DMS79 treated with DMSO at 0.1 percent for 48 hours (cell line): ENCODE data around the gene KRTAP4-6.
"Not testable (repeated sequence)": the region's sequence is repeated elsewhere in the genome, so short reads cannot be mapped to it uniquely, and the experiment has no call there.

Experiments
- DNase-seq: peaks from one replicate; lab custom pipeline; 2025; lab: John Stamatoyannopoulos, UW

KRTAP4-6 gene

GRCh38 chr17:41140360-41141131 is at the start of gene KRTAP4-6:
Gene KRTAP4-6, minus strand, starts transcription at chr17:41140544. Its CDS starts 57 bp downstream, at chr17:41140487.
- DNase-seq: no peak

GRCh38 chr17:41189837-41190318 is 49.5 kb upstream of the KRTAP4-6 start, which contains the start of gene KRTAP9-1:
Gene KRTAP9-1, plus strand, starts transcription at chr17:41189887. Its CDS starts 0 bp downstream, at chr17:41189887.
- not testable (repeated sequence) for DNase-seq

GRCh38 chr17:41186872-41187271 is 46.5 kb upstream of the KRTAP4-6 start:
- DNase-seq: no peak

GRCh38 chr17:41185001-41185400 is 44.7 kb upstream of the KRTAP4-6 start:
- no peak for DNase-seq

- no peak for DNase-seq
Measured at GRCh38 chr17:41184480-41184961, 44.2 kb upstream of the KRTAP4-6 start, which contains the start of gene KRTAP4-1. Gene KRTAP4-1, minus strand, starts transcription at chr17:41184911. Its CDS starts 57 bp downstream, at chr17:41184854.

- DNase-seq: no peak
Measured at GRCh38 chr17:41178843-41179616, 38.7 kb upstream of the KRTAP4-6 start.

- DNase-seq: no peak
Measured at GRCh38 chr17:41178341-41178740, 38.0 kb upstream of the KRTAP4-6 start.

- no peak for DNase-seq
Measured at GRCh38 chr17:41177727-41178271, 37.5 kb upstream of the KRTAP4-6 start, which contains the start of gene KRTAP4-2. Gene KRTAP4-2, minus strand, starts transcription at chr17:41178221. Its CDS starts 57 bp downstream, at chr17:41178164.

- no peak for DNase-seq
Measured at GRCh38 chr17:41176744-41177387, 36.5 kb upstream of the KRTAP4-6 start.

- no peak for DNase-seq
Measured at GRCh38 chr17:41171886-41172285, 31.5 kb upstream of the KRTAP4-6 start.

GRCh38 chr17:41168121-41168520 is 27.8 kb upstream of the KRTAP4-6 start, which contains the start of gene KRTAP4-3:
Gene KRTAP4-3, minus strand, starts transcription at chr17:41168221. Its CDS starts 49 bp downstream, at chr17:41168172.
- no peak for DNase-seq

GRCh38 chr17:41167561-41167960 is 27.2 kb upstream of the KRTAP4-6 start:
- DNase-seq: no peak

GRCh38 chr17:41163828-41164227 is 23.5 kb upstream of the KRTAP4-6 start:
- DNase-seq: no peak

- no peak for DNase-seq
Measured at GRCh38 chr17:41160648-41161047, 20.3 kb upstream of the KRTAP4-6 start, which contains the start of gene KRTAP4-4. Gene KRTAP4-4, minus strand, starts transcription at chr17:41160748. Its CDS starts 57 bp downstream, at chr17:41160691.

GRCh38 chr17:41160190-41160589 is 19.8 kb upstream of the KRTAP4-6 start:
- not testable (repeated sequence) for DNase-seq

- DNase-seq: no peak
Measured at GRCh38 chr17:41153856-41154255, 13.5 kb upstream of the KRTAP4-6 start.

- no peak for DNase-seq
Measured at GRCh38 chr17:41151525-41151924, 11.2 kb upstream of the KRTAP4-6 start.

- DNase-seq: no peak
Measured at GRCh38 chr17:41150026-41150425, 9.7 kb upstream of the KRTAP4-6 start.

- DNase-seq: no peak
Measured at GRCh38 chr17:41149652-41149985, 9.3 kb upstream of the KRTAP4-6 start, which contains the start of gene KRTAP4-5. Gene KRTAP4-5, minus strand, starts transcription at chr17:41149825. Its CDS starts 58 bp downstream, at chr17:41149767.

GRCh38 chr17:41148971-41149651 is 8.8 kb upstream of the KRTAP4-6 start:
- DNase-seq: not testable (repeated sequence)
